Right lobe of liver (tissue), 4 donors: Measurements from ENCODE around the gene GPATCH1.

Experiments used
- POLR2A ChIP-seq: fragments of 450-650 bp; IDR thresholded peaks from one replicate; pipeline ENCODE4 v1.6.1; 2017; ENCODE audit warnings: antibody characterized with exemption, mild to moderate bottlenecking
- TF ChIP-seq, protein P1 (sequence below), 4 donors: fragments of 200-600 bp in 3 of 4; fragments of 450-650 bp in 1 of 4; IDR thresholded peaks; one replicate each; pipeline versions ENCODE4 v1.5.1 to v1.8.0; 2016 to 2022; ENCODE audit warnings: antibody characterized with exemption in 4 of 4, mild to moderate bottlenecking in 2 of 4
- donor health status: DM: no; HTN: no; CAD: no.
- donor health status: DM: no; HTN: no; CAD: no.
- donor health status: DM: no; HTN: yes; CAD: no.

DNA sequence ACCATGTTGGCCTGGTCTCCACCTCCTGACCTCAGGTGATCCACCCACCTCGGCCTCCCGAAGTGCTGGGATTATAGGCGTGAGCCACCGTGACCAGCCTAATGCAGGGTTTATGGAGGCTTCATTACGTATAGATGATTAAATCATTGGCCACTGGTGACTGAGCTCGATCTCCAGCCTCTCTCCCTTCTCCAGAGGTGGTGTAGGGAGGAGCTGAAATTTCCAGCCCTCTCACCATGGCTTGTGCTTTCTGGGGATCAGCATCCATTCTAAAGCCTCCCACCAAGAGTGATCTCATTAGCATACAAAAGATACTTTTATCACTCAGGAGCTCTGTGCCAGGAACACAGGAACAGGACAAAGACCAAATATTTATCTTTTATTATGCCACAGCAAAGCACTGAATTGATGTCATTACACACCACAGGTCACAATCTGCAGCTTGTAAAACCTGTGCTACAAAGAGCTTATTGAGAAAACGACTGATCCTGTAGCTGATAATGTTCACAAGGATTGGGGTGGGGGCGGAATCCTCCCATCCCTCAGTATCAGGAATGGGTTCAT lies 48.7 kb upstream of the GPATCH1 start:
- TF ChIP-seq, protein P1, sequence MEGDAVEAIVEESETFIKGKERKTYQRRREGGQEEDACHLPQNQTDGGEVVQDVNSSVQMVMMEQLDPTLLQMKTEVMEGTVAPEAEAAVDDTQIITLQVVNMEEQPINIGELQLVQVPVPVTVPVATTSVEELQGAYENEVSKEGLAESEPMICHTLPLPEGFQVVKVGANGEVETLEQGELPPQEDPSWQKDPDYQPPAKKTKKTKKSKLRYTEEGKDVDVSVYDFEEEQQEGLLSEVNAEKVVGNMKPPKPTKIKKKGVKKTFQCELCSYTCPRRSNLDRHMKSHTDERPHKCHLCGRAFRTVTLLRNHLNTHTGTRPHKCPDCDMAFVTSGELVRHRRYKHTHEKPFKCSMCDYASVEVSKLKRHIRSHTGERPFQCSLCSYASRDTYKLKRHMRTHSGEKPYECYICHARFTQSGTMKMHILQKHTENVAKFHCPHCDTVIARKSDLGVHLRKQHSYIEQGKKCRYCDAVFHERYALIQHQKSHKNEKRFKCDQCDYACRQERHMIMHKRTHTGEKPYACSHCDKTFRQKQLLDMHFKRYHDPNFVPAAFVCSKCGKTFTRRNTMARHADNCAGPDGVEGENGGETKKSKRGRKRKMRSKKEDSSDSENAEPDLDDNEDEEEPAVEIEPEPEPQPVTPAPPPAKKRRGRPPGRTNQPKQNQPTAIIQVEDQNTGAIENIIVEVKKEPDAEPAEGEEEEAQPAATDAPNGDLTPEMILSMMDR (IDR thresholded peaks at IDR 0.05): no peak
- TF ChIP-seq POLR2A: no peak
